ENCODE results near the gene EML5.

Gene EML5

GRCh38 chr14:88599326-88599725, 193.4 kb downstream of the EML5 start:
- in situ Hi-C loops (cut with HindIII; ENCODE audit: low pct_ligation_motif_present, low pct_unique_long_range_greater_than_20kb, low sequenced_read_pairs) = no loop called here
- DNase-seq = no peak

DNA sequence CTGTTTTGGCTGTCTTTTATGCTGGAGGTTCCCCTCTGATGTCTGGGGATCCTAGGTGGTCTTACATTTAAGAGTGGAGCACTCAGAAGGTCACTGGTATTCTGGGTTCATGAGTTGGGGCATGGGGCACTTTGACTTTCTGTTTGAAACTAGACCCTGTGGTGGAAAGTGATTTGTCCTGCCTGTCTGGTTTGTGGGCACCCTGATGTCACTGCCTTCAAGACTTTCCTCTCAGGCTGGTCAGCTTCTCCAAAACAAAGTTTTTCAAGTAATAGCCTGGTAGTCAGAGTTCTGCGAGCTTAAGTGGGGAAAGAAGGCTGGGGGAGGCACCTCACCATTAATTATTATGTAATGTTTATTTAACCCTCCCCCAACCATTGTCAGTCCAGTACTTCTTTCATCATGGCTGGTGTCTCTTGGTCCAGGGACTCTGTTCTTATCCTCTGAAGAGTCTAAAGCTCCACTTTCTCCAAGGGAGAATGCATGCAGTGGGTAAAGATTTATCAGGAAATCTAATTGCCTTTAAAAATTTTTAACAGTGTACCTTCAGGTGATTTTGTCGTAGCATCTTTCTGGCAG, 194.6 kb downstream of the EML5 start:
- DNase-seq = no peak
- in situ Hi-C loops (cut with HindIII; ENCODE audit: low pct_ligation_motif_present, low pct_unique_long_range_greater_than_20kb, low sequenced_read_pairs) = no loop called here

DNA sequence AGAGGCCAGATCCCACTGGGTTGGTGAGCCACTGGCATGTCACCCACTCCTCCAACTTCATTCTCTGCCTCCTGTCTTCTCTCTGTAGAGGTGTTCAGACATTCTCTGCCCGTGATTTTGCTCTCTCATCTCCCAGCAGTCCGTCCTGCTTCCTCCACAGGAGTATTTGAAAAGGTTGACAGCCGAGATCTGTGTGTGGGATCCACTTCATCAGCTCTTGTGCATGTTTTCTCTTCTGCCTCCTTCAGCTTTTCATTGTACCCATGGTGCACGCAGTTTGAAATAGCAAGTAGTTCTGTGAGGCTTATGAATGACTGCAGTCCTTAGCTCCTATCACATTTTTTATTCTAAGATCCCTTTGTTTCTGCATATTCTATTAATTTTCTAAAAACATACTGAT, 195.2 kb downstream of the EML5 start:
- in situ Hi-C loops (cut with HindIII; ENCODE audit: low pct_ligation_motif_present, low pct_unique_long_range_greater_than_20kb, low sequenced_read_pairs) = no loop called here
- no peak for DNase-seq

DNA sequence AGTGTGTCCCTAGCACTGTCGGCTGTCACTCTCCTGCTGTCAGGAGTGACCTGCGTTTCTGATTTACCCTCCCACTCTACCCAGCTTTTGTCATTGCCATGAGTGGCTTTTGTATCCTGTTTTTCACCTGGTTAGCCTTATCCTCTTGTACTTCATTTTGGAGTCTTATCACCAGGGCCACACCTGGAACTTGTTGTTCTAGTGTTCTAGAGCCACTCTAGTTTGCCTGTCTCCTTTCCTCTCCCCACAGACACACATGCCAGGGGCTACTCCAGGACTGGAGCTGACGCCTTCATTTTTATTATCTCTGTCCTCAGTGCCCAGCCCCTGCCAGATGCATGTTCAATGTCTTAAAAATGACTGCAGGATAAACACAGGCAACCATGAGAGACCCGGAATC, 195.7 kb downstream of the EML5 start:
- in situ Hi-C loops (cut with HindIII; ENCODE audit: low pct_ligation_motif_present, low pct_unique_long_range_greater_than_20kb, low sequenced_read_pairs) = no loop called here
- DNase-seq = no peak

- DNase-seq = no peak
- in situ Hi-C loops (cut with HindIII; ENCODE audit: low pct_ligation_motif_present, low pct_unique_long_range_greater_than_20kb, low sequenced_read_pairs) = no loop called here
Observed at GRCh38 chr14:88592031-88592430, 200.7 kb downstream of the EML5 start.

- DNase-seq = no peak
- in situ Hi-C loops (cut with HindIII; ENCODE audit: low pct_ligation_motif_present, low pct_unique_long_range_greater_than_20kb, low sequenced_read_pairs) = no loop called here
Observed at GRCh38 chr14:88590173-88590572, 202.6 kb downstream of the EML5 start.

GRCh38 chr14:88588081-88588480, 204.7 kb downstream of the EML5 start:
- DNase-seq = no peak
- in situ Hi-C loops (cut with HindIII; ENCODE audit: low pct_ligation_motif_present, low pct_unique_long_range_greater_than_20kb, low sequenced_read_pairs) = no loop called here

DNA sequence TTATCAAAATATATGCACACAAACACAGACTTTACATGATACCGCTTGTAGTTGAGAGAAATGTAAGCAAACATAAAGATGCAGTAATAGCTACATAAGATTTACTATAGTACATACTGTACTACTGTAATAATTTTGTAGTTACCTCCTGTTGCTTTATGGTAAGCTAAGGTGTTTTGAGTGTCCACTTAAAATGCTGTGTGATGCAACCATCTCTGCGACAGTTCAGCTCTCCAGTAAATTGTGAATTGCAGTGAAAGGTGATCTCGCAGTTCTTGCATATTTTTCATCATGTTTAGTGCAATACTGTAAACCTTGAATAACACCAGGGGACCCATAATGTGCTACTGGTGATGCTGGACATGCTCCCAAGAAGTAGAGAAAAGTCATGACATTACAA, 208.3 kb downstream of the EML5 start:
- no peak for DNase-seq
- in situ Hi-C loops (cut with HindIII; ENCODE audit: low pct_ligation_motif_present, low pct_unique_long_range_greater_than_20kb, low sequenced_read_pairs) = no loop called here

DNA sequence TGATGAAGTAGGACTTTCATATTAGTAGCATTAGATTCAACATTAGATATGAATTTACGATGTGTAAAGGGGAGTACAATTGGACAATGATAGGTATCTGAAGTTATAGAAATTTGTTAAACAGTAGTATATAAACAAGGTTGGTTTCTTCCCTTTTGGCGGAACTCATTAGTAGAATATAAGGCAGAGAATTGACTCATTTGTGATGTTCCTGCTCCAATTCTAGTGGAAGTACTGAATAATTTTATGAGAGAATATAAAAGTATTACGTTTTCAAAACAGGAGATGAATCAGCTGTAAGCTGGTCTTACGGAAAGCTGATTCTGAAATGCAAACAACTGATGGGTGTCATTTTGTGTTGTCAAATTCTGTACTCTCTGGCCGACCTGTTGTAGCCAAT, 216.5 kb downstream of the EML5 start:
- DNase-seq = no peak
- in situ Hi-C loops (cut with HindIII; ENCODE audit: low pct_ligation_motif_present, low pct_unique_long_range_greater_than_20kb, low sequenced_read_pairs) = no loop called here

DNA sequence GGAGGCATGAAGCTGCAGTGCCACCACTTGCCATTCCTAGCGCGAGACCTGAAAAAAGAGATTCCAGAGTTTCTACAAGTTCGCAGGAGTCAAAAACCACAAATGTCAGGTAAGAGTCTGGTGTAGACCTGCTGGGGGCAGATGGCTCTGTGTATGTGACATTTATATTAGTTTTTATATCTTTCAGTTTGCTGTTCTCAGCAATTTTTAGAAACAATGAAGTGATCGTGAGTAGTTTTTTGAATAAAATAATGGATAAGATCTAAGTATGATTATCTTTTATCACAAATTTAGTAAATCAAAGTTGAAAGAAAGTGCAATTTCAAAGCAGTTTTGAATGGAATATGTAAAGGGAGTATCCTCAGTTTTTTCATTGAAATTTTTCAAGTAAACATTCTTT, 220.6 kb downstream of the EML5 start:
- in situ Hi-C loops (cut with HindIII; ENCODE audit: low pct_ligation_motif_present, low pct_unique_long_range_greater_than_20kb, low sequenced_read_pairs) = no loop called here
- DNase-seq = no peak

DNA sequence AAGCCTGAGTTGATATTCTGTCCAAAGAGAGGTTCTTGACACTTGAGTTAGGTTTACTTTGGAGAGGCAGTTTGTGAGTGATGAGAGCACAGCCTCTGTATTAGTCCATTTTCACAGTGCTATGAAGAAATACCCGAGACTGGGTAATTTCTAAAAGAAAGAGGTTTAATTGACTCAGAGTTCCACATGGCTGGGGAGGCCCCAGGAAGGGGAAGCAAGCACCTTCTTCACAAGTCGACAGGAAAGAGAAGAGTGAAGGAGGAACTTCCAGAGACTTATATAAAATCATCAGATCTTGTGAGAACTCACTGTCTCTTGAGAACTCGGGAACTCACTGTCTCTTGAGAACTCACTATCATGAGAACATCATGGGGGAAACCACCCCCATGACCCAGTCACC, 224.6 kb downstream of the EML5 start:
- DNase-seq = no peak
- in situ Hi-C loops (cut with HindIII; ENCODE audit: low pct_ligation_motif_present, low pct_unique_long_range_greater_than_20kb, low sequenced_read_pairs) = no loop called here

DNA sequence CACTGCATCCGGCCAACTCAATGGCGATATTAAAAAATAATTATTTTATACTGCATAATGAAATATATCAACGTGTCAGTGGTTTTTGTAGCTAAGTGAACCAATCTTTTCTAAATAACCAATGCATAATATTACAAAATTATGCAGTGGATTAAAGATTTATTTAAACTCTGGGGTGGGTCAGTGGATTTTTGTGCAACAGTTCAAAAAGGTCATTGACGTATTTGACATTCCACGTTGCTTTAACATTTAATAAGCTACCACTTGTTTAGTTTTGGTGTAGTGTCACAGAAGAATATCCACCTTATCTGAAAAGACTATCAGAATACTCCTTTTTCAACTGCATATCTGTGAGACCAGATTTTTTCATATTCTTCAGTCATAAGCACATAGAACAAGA, 227.3 kb downstream of the EML5 start:
- DNase-seq = no peak
- in situ Hi-C loops (cut with HindIII; ENCODE audit: low pct_ligation_motif_present, low pct_unique_long_range_greater_than_20kb, low sequenced_read_pairs) = no loop called here

- in situ Hi-C loops (cut with HindIII; ENCODE audit: low pct_ligation_motif_present, low pct_unique_long_range_greater_than_20kb, low sequenced_read_pairs) = no loop called here
- DNase-seq = no peak
Observed at GRCh38 chr14:88563845-88564244, 228.9 kb downstream of the EML5 start.

DNA sequence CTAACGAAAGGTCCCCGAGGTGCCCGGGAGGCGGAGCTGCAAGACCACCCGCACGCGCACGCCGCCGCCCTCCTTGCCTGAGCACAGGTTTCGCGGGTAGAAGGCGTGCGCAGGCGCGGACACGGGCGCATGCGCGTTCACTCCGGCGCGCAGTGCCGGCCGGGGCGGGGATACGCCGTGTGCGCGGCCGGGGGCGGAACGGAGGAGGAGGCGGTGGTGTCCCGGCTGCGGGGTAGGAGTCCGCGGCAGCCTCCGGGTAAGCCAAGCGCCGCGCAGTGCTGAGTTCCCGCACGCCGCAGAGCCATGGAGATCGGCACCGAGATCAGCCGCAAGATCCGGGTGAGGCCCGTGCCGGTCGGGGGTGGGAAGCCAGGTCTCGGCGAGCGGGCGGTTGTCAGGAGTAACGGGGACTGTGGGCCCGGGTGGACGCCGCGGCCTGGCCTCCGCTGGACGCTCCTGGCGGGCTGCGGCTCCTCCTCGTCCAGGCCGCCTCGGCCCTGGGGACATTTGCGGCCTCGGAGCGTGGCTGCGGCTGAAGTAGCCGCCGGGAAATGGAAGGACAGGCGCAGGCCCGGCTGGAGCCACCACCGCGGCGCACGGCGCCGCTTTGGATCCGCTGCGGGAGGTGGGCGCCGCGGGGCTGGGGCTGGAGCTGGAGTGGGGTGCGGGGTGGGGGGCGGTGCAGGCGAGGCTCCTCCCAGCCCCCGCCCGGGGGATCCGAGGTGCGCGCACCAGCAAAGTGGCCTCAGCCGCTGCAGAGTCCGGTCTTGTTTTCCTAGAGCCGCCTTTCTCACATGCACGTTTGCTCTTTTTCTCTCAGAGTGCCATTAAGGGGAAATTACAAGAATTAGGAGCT, 229.7 kb downstream of the EML5 start, which contains the start of gene ZC3H14:
TSS of gene ZC3H14 (plus strand) at position 207 of the 856 bp plus-strand sequence. CDS start at position 304, 97 bp downstream.
- in situ Hi-C loops (cut with HindIII; ENCODE audit: low pct_ligation_motif_present, low pct_unique_long_range_greater_than_20kb, low sequenced_read_pairs) = no loop called here
- DNase-seq = peak; percentile 85

DNA sequence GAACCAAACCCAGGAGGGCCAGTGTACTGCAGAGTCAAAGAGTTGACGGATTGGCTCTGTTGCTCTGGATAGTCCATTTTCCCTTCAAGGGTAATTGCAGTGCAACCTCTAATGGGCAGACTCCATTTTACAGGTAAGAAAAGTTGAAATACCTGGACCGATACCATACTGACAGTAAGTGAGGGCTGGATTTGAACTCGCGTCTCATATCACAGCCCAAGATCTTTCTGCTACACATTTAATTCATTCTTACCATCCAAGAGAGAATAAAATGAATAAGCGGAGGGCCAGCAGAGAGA, 230.3 kb downstream of the EML5 start:
- DNase-seq = no peak
- in situ Hi-C loops (cut with HindIII; ENCODE audit: low pct_ligation_motif_present, low pct_unique_long_range_greater_than_20kb, low sequenced_read_pairs) = no loop called here

Measured in ACHN (cell line).